ENCODE measurements around the gene TOR1B.
"Not testable (repeated sequence)": the region's sequence is repeated elsewhere in the genome, so short reads cannot be mapped to it uniquely, and the experiment has no call there.

The TOR1B gene

GRCh38 chr9:129802833-129803675 lies at the start of gene TOR1B:
TSS of gene TOR1B (plus strand) at chr9:129803184. CDS start at chr9:129803213, 29 bp downstream.
- H3K27ac ChIP-seq, result peak within 1 kb of the TSS; percentile 40
- peak; percentile 33 for DNase-seq (ENCODE audit: low read depth, low spot score)

- DNase-seq (ENCODE audit: low read depth, low spot score), result no peak
- H3K27ac ChIP-seq, result no peak overlapping the region
These were observed 47.8 kb upstream of the TOR1B start for GRCh38 chr9:129755151-129755550.

GRCh38 chr9:129756191-129756590 lies 46.8 kb upstream of the TOR1B start:
- no peak overlapping the region for H3K27ac ChIP-seq
- no peak for DNase-seq (ENCODE audit: low read depth, low spot score)

GRCh38 chr9:129757045-129757444 lies 45.9 kb upstream of the TOR1B start:
- H3K27ac ChIP-seq, result no peak overlapping the region
- no peak for DNase-seq (ENCODE audit: low read depth, low spot score)

- no peak overlapping the region for H3K27ac ChIP-seq
- DNase-seq (ENCODE audit: low read depth, low spot score), result no peak
These were observed 43.7 kb upstream of the TOR1B start for GRCh38 chr9:129759319-129759718.

GRCh38 chr9:129759804-129760502 lies 43.0 kb upstream of the TOR1B start:
- no peak for DNase-seq (ENCODE audit: low read depth, low spot score)
- H3K27ac ChIP-seq, result no peak overlapping the region

- not testable (repeated sequence) for H3K27ac ChIP-seq; DNase-seq (ENCODE audit: low read depth, low spot score)
These were observed 42.2 kb upstream of the TOR1B start for GRCh38 chr9:129760784-129761183.

GRCh38 chr9:129761293-129761900 lies 41.6 kb upstream of the TOR1B start:
- no peak overlapping the region for H3K27ac ChIP-seq
- no peak for DNase-seq (ENCODE audit: low read depth, low spot score)

GRCh38 chr9:129761901-129762369 lies 41.0 kb upstream of the TOR1B start:
- peak overlapping the region; percentile 38 for H3K27ac ChIP-seq
- no peak for DNase-seq (ENCODE audit: low read depth, low spot score)

- peak overlapping the region; percentile 38 for H3K27ac ChIP-seq
- peak; percentile 57 for DNase-seq (ENCODE audit: low read depth, low spot score)
These were observed 40.5 kb upstream of the TOR1B start for GRCh38 chr9:129762370-129762984.

GRCh38 chr9:129762985-129763926 lies 39.7 kb upstream of the TOR1B start:
- peak overlapping the region; percentile 38 for H3K27ac ChIP-seq
- DNase-seq (ENCODE audit: low read depth, low spot score), result no peak

GRCh38 chr9:129765764-129766317 lies 37.1 kb upstream of the TOR1B start:
- DNase-seq (ENCODE audit: low read depth, low spot score), result no peak
- H3K27ac ChIP-seq, result no peak overlapping the region

GRCh38 chr9:129768486-129768885 lies 34.5 kb upstream of the TOR1B start:
- DNase-seq (ENCODE audit: low read depth, low spot score), result no peak

GRCh38 chr9:129769669-129770068 lies 33.3 kb upstream of the TOR1B start:
- no peak for DNase-seq (ENCODE audit: low read depth, low spot score)
- H3K27ac ChIP-seq, result no peak overlapping the region

More at GRCh38 chr9:129768486-129768885, 34.5 kb upstream of the TOR1B start:
- H3K27ac ChIP-seq, result no peak overlapping the region

GRCh38 chr9:129770741-129771140 lies 32.2 kb upstream of the TOR1B start:
- no peak for DNase-seq (ENCODE audit: low read depth, low spot score)
- no peak overlapping the region for H3K27ac ChIP-seq

- peak; percentile 75 for DNase-seq (ENCODE audit: low read depth, low spot score)
- no peak overlapping the region for H3K27ac ChIP-seq
These were observed 29.5 kb upstream of the TOR1B start for GRCh38 chr9:129773262-129774048.

GRCh38 chr9:129774791-129775447 lies 28.1 kb upstream of the TOR1B start:
- no peak for DNase-seq (ENCODE audit: low read depth, low spot score)

GRCh38 chr9:129775448-129775798 lies 27.6 kb upstream of the TOR1B start:
- no peak overlapping the region for H3K27ac ChIP-seq
- DNase-seq (ENCODE audit: low read depth, low spot score), result no peak

More at GRCh38 chr9:129774791-129775447, 28.1 kb upstream of the TOR1B start:
- no peak overlapping the region for H3K27ac ChIP-seq

Data from epithelial cell of prostate (primary cell).